Fibroblast of lung (primary cell): Measurements from ENCODE around the gene FBXO5.
"Not testable (repeated sequence)": the region's sequence is repeated elsewhere in the genome, so short reads cannot be mapped to it uniquely, and the experiment has no call there.

Experiments
- CTCF ChIP-seq, 2 donors: IDR thresholded peaks in 1 of 2; conservative IDR thresholded peaks in 1 of 2; 1 replicate in 1 of 2; 2 replicates in 1 of 2; pipeline ENCODE4 v1.5.1; 2011 to 2012; ENCODE audit warnings: low read length in 2 of 2, control low read depth in 1 of 2, inconsistent platforms in 1 of 2, low read depth in 1 of 2, mild to moderate bottlenecking in 1 of 2
- EZH2 ChIP-seq: IDR thresholded peaks from 2 replicates; pipeline ENCODE4 v1.5.1; 2012; ENCODE audit warnings: low read length, control low read depth, mild to moderate bottlenecking; ENCODE audit errors: missing control alignments

GRCh38 chr6:152999538-152999937 lies 16.7 kb upstream of the FBXO5 start:
- not testable (repeated sequence) for TF ChIP-seq CTCF (conservative IDR thresholded peaks at IDR 0.05 in 1 of 2, IDR thresholded peaks at IDR 0.05 in 1 of 2; ENCODE audit: low read depth in 1 of 2, low read length in 2 of 2); EZH2
